Activated CD4-positive, alpha-beta T cell treated with anti-CD3 and anti-CD28 coated beads for 1 hour (primary cell): ENCODE measurements around the gene TAX1BP3.
A peak's percentile ranks its signal among the peaks of the same experiment; 100 is the strongest.

Experiments
- DNase-seq: peaks from one replicate; pipeline ENCODE4 v3.0.0-alpha.2; 2020

The TAX1BP3 gene

DNA sequence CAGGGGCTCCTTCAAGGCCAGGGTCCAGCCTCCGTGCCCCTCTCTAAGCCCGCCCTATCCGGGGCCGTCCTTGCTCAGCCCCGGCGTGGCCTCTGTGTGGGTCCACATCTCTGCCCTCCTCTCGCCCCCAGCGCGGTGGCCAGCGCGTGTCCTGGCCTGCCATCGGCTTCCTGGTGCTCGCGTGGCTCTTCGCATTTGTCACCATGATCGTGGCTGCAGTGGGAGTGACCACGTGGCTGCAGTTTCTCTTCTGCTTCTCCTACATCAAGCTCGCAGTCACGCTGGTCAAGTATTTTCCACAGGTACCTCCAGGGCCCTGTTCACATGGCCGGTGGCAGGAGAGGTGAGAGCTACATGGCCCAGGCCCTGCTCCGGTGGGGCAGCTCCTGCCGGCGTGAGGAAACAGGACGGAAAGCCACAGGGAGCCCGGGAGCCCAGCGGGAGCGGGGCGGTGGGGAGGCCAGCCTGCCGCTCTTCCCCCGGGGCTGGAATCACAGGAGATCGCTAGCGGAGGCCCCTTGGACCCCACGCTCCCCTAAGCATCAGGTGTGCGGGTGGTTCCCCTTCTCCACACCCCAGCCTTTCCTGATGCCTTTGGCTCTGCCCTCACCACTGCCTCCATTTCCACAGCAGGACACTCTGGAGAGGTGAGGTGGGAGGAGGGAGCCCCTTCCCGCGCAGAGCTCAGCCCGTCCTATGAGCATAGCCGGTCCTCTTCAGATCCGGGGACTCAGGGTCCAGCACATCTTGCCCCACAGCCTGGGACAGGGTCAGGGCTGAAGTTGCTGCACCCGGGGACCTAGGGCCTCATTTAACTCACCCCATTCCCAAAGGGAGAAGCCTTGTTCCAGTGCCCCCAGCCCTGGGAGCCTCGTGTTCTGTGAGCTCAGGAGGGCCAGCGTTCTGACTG is 10.2 kb downstream of the TAX1BP3 start:
- DNase-seq: no peak

DNA sequence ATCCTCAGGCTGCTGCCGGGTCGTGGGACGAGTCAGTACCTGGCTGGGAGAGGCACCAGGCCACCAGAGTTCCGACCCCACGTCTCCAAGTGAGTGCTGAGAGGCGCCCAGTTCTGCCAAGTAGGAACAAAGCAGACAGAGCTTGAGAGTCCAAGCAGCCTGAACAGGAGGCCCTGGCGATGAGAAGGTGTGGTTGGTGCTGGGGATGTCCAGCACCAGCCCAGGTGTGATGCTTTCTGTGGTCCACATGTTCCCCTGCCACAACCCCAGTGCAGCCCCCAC is 10.8 kb downstream of the TAX1BP3 start:
- no peak for DNase-seq

DNA sequence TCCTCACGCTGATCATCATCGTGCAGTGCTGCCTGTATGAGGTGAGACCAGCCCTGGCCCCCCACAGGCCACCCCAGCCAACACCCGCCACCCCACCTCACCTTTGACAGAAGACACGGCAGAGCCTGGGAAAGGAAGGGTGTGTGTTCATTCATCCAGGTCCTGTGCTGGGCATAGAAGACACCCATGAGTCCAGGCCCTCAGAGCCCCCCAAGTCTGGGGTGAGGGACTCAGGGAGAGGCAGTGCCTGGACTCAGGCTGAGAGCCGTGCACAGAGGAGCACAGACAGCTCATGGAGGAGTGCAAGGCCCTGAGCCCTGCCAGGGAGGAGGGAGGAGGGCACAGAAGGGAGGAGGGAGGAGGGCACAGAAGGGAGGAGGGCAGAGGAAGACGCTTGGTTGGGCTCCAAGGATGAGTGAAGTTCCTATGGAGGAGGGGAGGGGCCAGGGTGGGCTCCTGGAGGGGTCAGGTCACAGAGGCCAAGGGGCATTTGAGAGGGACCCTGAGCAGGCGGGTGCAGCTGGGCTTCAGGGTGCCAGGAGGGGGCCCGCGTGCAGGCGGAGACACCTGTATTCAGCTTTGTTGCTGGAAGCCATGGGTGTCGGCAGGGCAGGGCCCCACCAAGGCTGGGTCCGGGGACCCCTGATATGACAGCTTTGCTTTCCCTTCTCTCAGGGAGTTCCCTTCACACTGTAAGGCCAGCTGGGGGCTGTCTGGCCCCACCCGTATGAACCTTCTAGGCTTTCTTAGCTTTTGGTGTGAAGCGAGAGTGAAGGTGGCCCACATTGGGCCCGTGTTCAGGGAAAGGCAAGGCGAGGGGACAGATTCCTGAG is 11.4 kb downstream of the TAX1BP3 start:
- no peak for DNase-seq

DNA sequence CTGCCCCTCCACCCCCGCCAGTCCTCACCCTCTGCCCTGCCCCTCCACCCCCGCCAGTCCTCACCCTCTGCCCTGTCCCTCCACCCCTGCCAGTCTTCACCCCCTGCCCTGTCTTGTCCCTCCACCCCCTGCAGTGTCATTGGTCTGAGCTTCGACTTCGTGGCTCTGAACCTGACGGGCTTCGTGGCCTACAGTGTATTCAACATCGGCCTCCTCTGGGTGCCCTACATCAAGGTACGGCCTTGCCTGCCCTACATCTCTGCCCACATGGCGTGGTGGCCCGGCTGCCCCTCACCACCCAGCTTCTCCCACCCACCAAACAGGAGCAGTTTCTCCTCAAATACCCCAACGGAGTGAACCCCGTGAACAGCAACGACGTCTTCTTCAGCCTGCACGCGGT is 12.0 kb downstream of the TAX1BP3 start:
- DNase-seq: no peak

DNA sequence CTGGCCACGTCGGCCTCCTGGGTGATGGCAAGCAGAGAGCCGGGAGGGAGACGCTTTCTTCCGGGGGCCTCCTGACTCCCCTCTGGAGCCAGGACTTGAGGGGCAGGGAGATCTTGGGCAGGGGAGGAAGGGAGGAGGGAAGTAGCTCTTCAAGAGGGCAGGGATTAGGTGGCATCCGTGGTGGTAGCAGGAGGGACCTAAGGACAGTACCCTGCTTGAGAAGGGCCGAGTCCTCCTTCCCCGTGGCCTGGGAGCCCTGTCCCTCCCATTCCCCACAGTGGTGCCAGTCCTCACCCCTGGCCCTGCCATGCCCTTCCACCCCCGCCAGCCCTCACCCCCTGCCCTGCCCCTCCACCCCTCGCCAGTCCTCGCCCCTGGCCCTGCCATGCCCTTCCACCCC is 12.6 kb downstream of the TAX1BP3 start:
- no peak for DNase-seq

DNA sequence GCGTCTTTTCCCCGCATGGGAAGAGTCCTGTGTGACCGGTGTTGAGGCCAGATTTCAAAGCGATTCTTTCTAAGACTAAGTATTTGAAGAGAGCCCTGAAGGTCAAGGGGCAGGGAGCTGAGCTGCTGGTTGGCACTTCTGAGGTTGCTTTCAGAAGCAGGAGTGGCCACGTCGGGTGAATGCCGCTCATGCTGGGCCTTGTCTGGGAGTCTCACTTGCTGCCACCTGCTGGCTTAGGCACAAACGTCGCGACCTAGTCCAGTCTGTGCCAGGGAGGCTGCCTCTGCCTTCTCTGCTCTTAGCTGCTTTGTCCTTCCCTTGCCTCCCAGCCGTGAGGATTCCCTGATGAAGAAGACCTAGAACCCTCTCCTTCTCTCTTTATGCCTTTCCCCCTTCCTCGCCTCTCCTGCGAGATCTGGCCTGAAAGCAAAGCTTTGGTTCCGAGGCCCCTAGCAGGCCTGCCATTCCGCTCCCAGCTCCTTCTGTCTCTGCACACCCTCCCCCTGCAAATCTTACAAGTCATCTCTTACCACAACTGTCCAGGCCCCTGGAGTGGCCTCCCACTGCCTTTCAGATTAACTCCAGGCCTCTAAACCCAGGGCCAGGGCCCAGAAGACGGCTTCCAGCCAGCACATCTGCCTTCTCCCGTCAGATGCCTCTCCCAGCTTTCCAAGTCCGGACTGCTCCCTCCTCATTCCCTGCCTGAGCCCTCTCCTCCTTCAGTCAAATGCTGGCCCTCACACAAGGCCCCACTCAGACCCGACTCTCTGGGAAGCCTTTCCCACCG is 20.4 kb downstream of the TAX1BP3 start:
- DNase-seq: no peak

DNA sequence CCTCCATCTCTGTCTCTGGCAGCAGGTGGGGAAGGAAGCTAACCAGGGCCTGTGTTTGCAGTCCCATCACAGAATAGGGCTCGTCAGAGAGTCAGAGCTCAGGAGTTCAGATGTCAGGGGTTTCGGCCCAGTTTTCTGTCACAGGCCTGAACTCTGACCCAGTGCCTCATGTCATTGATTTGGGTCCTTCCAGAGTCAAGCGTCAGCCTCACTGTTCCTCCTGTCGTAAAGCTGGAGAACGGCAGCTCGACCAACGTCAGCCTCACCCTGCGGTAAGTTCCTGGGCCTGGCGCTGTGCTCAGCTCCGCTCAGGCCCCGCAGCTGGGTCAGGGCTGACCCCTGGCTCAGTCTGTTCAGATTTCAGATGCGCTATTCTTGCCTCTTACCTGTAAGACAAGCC is 21.1 kb downstream of the TAX1BP3 start:
- no peak for DNase-seq

DNA sequence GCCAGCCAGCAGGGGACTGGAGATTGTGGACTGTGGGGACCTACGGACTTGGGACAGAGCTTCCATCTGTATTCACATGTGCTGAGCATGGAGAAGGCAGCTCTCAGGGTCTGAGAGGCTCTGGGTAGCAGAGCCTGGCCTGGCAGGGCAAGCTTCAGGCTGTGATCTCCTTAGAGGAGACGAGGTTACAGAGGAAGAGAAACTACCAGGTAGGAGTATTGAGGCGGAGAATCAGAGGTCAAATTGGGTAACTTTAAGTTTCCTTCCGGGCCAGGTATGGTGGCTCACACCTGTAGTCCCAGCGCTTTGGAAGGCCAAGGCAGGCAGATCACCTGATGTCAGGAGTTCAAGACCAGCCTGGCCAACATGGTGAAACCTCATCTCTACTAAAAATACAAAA is 23.1 kb downstream of the TAX1BP3 start:
- DNase-seq: no peak

DNA sequence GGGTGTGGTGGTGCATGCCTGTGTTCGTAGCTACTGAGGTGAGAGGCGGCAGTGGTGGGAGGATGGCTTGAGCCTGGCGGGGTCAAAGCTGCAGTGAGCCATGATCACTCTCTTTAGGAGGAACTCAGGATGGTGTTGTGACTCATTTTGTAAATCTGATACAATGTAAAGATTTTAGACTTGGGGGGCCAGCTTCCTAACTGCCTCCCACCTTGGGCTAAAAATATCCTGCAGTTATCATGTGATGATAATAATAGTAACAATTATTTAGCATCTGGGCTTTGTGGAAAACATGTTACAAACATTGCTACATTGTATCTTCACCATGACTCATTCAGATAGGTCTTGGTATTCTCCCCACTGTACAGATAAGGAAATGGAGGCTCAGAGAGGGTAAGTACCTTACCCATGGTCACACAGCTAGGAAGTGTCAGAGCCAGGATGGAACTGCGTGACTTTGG is 24.5 kb downstream of the TAX1BP3 start:
- no peak for DNase-seq

DNA sequence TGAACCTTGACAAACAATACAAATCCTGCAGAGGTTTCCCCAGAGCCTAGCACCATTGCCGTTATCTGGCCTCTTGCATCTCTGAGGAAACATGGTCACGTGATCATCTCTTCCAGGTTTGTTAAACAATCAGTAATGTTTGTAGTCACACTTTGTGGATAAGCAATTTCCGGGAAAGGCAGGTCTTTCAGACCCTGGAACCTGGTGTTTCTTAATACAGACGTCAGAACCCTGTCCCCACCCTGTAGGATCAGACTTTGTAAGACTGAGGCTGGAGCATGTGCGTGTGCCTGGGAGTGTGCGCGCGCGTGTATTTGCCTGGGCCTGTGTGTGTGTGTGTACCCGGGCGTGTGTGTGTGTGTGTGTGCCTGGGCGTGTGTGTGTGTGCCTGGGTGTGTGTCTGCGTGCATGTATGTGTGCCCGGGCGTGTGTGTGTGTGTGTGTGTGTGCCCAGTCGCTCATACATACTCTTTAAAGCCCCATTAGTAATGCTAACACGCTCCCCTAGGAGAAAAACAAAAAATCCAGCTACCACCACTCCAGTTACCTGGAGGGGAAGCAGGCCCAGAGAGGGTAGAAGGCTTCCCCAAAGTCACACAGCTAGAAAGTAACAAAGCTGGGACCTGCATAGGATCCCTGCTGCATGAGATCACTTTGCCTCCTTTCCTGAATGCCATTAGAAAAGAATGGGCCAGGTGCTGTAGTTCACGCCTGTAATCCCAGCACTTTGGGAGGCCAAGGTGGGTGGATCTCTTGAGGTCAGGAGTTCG is 26.5 kb downstream of the TAX1BP3 start:
- DNase-seq: no peak

DNA sequence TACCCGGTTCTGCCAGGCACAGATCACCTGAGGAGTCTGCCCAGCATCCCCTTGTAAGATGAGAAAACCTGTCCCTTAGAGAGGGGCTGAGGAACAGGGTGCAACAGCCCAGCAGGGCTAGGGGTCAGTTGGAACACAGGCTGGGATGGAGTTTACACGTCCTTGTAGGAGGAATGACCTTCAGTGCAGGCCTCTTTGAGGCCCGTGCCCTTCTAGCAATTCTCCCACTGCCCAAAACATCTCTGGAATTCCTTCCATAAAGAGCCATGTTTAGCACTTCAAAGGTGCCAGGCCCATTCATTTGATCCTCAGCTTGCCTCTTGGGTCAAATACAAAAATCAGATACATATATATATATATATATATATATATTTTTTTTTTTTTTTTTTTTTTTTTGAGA is 27.4 kb downstream of the TAX1BP3 start:
- no peak for DNase-seq

DNA sequence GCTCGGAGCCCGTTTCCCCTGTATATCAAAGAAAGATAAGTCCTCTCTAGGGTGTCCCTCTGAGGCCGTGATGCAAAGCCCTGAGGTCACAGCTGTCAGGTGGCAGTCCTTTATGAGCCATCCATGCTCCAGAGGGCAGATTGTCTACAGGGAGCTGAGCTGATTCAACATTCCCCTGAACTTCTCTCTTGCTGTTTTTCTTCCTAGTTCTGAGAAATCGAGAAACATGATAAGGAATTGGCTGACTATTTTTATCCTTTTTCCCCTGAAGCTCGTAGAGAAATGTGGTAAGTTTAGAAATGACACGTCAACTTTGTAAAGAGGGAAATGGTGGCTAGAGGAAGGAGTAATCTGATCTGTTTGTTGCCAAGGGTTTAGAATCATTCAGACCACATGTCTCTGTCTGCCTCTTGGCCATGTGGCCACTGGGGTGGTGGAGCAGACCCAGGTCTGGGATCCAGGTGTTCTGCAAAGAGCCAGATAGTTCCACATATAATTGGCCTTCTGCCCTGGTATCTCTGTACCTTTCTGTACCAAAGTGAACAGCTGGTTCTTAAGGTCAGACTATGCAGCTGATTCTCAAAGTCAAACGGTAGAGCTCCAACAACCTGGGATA is 28.3 kb downstream of the TAX1BP3 start:
- no peak for DNase-seq

DNA sequence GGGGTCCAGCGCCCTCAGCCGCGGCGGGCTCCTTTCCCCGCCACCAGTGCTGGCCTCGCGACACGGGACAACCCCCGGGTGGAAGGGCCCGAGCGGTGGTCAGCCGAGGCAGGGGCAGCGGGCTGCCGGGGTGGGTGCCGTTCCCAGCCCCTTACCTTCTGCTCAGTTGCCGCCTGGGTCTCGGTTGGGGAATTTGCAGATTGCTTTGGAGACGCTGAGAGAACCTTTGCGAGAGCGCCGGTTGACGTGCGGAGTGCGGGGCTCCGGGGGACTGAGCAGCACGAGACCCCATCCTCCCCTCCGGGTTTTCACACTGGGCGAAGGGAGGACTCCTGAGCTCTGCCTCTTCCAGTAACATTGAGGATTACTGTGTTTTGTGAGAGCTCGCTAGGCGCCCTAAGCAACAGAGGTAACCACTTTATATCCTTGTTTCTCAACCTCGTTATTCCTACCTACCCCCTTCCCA is 31.4 kb downstream of the TAX1BP3 start:
- DNase-seq: no peak

DNA sequence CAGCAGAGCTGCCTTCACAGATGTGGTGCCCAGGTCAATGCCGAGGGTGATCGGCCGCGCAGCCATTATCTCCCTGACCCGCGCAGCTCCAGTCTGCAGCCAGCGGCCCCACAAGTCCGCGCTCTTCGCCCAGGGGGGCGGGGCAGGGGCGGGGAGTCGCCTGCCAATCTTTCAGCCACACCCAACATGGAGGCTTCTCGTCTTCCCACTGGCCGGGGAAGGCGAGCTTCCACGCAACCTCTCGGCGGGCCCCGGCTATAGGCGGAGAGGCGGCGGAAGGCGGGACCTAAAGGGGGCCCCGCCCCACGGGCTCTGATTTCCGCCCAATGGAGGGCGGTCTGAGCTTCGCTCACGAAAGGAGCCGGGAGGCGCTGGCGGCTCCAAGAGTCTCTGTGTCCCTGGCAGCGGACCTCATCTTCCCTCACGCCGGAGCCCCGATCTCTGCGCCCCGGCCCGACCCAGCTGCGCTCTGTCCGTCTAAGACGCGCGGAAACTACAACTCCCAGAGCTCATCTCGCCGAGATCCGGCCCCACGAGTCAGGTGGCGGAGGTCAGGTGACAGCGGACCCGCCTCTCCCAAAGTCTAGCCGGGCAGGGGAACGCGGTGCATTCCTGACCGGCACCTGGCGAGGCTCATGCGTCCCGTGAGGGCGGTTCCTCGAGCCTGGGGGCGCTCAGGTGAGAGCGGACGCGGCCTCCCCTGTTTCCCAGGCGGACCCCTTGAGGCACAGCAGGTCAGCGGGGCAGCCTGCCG is 32.0 kb downstream of the TAX1BP3 start, which contains the start of the genes CTNS and SHPK:
Gene CTNS, plus strand, starts transcription at position 607 of the 754 bp plus-strand sequence. CDS start 3,447 bp downstream, outside the sequence.
Gene SHPK, minus strand, starts transcription at position 97 of the 754 bp plus-strand sequence. Its CDS starts 31 bp downstream, at position 66.
- peak; percentile 90 for DNase-seq

DNA sequence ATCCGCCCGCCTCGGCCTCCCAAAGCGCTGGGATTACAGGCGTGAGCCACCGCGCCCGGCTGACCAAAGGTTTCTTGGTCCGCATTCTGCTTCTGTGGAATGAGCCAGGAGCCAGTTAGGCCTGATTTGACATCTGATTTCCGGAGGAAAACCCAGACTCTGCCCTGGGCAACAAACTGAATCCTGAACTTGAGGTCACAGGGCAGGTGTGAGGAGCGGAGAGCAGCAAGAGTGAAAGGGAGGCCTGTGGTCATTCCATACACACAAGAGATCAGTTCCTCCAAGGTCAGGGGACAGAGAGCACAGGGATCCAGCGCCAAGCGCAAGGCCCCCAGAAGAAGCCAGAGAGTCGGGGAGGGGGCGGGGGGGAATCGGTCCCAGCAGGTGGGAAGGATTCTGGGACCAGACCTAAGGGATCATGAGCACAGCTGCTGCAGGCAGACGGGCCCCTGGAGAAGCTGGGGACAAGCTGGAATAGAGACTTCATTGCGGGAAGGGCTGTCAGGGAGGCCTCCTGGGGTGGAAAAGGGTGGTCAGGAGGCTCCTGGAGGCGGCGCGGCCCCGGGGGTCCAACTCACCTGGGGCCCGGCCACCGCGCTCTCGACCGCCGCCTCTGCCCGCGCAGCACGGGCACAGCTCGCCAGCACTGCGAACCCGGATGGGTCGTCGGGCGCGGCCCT is 32.8 kb downstream of the TAX1BP3 start:
- no peak for DNase-seq

DNA sequence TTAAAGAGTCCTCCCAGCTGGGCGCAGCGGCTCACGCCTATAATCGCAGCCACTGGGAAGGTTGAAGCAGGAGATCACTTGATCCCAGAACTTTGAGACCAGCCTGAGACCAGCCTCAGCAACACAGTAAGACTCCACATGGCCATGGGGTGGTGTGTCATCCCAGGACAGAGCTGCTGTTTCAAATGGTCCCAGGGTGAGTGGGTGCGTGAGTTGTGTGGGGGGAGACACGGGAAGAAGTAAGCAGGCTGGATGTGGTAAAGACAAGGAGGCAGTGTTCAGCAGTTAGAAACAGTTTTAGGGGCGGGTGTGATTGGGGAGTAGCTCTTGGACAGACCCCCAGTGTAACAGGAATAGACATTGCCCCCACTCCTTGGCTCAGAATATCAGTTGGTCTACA is 36.1 kb downstream of the TAX1BP3 start:
- DNase-seq: no peak

DNA sequence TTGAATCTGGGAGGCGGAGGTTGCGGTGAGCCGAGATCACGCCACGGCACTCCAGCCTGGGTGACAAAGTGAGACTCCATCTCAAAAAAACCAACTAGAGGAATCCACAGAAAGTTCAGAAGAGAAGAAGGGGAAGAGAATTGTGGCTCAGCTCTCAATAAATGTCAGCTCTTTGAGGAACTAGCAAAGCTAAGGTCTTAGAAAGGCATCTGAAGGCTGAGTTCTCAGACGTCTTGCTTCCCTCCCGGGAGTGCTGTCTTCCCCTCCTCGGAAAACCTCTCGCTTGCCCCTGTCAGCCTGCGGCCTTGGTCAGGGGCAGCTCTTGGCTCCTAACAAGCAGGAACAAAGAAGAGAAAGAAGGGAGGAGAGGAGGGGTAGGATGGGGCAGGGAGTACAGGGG is 37.6 kb downstream of the TAX1BP3 start:
- no peak for DNase-seq

DNA sequence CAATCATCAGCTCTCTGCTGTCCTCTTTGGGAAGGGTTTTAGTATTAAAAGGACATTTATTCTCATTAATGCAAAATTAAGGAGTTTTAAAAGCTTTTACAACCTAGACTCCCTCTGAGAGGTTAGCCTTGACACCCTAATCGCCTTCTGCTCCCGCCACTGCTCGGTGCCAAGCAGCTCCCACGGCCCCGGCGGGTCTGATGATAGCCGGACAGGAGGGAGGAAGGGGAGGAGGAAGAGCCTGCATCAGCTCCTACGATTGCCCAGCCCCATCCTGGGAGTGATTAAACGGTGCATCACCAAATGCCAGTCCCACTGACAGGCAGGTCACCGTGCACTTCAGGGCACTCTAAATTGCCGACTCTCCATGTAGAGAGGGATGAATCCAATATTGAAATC is 40.6 kb downstream of the TAX1BP3 start:
- DNase-seq: no peak

DNA sequence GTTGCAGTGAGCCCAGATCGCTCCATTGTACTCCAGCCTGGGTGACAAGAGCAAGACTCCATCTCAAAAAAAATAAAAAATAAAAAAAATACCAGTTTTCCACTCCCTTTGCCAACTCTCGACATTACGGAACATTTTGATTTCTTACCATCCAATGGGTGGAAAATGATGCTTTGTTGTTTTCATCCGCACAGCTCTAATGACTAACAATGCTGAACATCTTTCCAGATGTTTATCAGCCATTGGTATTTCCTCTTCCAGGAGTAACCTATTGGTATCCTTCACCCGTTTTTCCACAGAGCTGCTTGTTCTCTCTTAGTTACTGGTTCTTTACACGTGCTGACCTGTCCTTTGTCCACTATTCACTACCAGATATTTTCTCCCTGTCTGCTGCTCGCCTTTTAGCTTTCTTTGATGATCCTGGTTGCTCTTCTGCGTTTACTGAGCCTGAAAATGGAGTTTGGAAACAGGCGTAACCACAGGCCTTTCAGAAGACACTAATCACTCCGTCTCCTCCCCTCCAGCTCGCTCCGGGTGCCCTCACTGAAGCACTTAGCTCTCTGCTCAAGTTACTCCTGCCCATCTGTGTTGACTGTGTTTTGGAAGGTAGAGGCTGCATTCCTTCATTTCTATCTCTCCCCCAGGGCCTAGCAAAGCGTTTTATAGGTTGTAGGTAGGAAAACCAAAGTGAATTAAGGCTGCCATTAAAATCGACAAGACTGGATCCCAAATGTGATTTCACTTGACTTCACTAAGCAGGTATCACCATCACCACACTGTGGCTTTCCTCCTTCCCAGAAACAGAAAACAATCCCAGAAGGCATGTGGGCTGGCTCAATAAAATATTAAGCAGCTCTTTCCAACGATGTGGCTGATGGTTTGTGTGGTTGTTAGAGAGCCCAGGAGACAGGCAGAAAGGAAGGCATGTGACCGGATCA is 41.3 kb downstream of the TAX1BP3 start:
- DNase-seq: no peak
